Right cardiac atrium (tissue), 5 donors: ENCODE results near the gene CEP72. TPM values are rescaled to one million over a fixed set of nuclear protein-coding genes. Genes with fewer than 3 reads are reported as not detected.

Experiments used
- ATAC-seq, 2 donors: fragments of 200-7000 bp; cut with Tn5 transposase; one replicate each; pipeline versions ENCODE4 v1.8.0 to v1.9.1; 2020; ENCODE audit warnings: moderate library complexity in 2 of 2, mild to moderate bottlenecking in 1 of 2
- DNase-seq, 3 donors: peaks; one replicate each; pipeline ENCODE4 v3.0.0-alpha.2; 2020
- H3K27ac ChIP-seq: one replicate; pipeline ENCODE4 v1.5.1; 2013; ENCODE audit warnings: mild to moderate bottlenecking, low read length, control low read depth, moderate library complexity
- H3K27me3 ChIP-seq: one replicate; pipeline ENCODE4 v1.6.1; 2013; ENCODE audit not compliant: control insufficient read depth, insufficient read depth
- H3K4me1 ChIP-seq: one replicate; pipeline ENCODE4 v1.6.1; 2013; ENCODE audit warnings: low read length; ENCODE audit not compliant: control insufficient read depth, insufficient read depth
- H3K4me3 ChIP-seq: one replicate; pipeline ENCODE4 v1.5.1; 2013; ENCODE audit warnings: low read length, control low read depth
- H3K9me3 ChIP-seq: one replicate; pipeline ENCODE4 v1.6.1; 2013; ENCODE audit warnings: low read length; ENCODE audit not compliant: control insufficient read depth
- WGBS: extraction: QIAGEN DNeasy Blood & Tissue Kit; methylation state at CpG from one replicate; pipeline ENCODE4 v1.1.7; 2013; 5-methylcytosine and 5-hydroxymethylcytosine counted together
- intact Hi-C, 4 donors: fragments of 100-400 bp; cut with DNase I; formaldehyde crosslinking; loops; one replicate each; pipeline versions ENCODE4 v1.11.0 to v1.14.0; 2022 to 2023
- polyA plus RNA-seq: library from polyadenylated mRNA; stranded (reverse); fragments of 200-250 nt; gene quantifications from one replicate; pipeline ENCODE4 v1.2.3, GENCODE V29; 2013
- total RNA-seq, 4 donors: library from RNA; stranded (reverse); fragmentation: NEBNext Ultra II Directional; extraction: Animal tissue kit (Norgen Biotek cat#: 25700); gene quantifications; one replicate each; pipeline ENCODE4 v1.2.1, GENCODE V29; 2021
- donor health status: healthy with polysubstance abuse.
- donor health status: DM: no; HTN: yes; CAD: no.
- donor health status: DM: no; HTN: no; CAD: no.
- donor health status: DM: no; HTN: yes; CAD: no; lungs with severe emphysema.
- donor health status: DM: yes; HTN: yes; CAD: no.

Gene CEP72
- total and polyA plus RNA-seq, 5 donors = 1.1 to 3.4 (median 2.1) TPM

- WGBS = 95% methylated on average over 20 of the region's 20 CpGs
- no peak for ATAC-seq
- DNase-seq = peak in 1 of 3 donors; percentile 15
Observed at GRCh38 chr5:620152-620551, 8.0 kb downstream of the CEP72 start.

GRCh38 chr5:620586-621180, 8.5 kb downstream of the CEP72 start:
- intact Hi-C loops = no loop called here

More at GRCh38 chr5:620152-620551, 8.0 kb downstream of the CEP72 start:
- H3K4me1 ChIP-seq = no peaks in the 10 kb centered on the region
- no peaks in the 10 kb centered on the region for H3K27me3 ChIP-seq
- intact Hi-C loops = no loop called here
- H3K27ac ChIP-seq = no peak overlapping the region
- H3K4me3 ChIP-seq = no peak overlapping the region
- no peaks in the 10 kb centered on the region for H3K9me3 ChIP-seq

GRCh38 chr5:621341-621761, 9.2 kb downstream of the CEP72 start:
- H3K9me3 ChIP-seq = no peaks in the 10 kb centered on the region
- intact Hi-C loops = no loop called here
- no peaks in the 10 kb centered on the region for H3K27me3 ChIP-seq
- no peak overlapping the region for H3K4me3 ChIP-seq
- 97% methylated on average over 16 of the region's 16 CpGs for WGBS
- H3K27ac ChIP-seq = no peak overlapping the region
- ATAC-seq (no peak), DNase-seq (peak in 1 of 3 donors; percentile 33)
- no peaks in the 10 kb centered on the region for H3K4me1 ChIP-seq

More at GRCh38 chr5:620586-621180, 8.5 kb downstream of the CEP72 start:
- DNase-seq = no peak
- no peaks in the 10 kb centered on the region for H3K27me3 ChIP-seq
- 94% methylated on average over 8 of the region's 8 CpGs for WGBS
- H3K27ac ChIP-seq = no peak overlapping the region
- no peak for ATAC-seq
- H3K4me3 ChIP-seq = no peak overlapping the region
- H3K4me1 ChIP-seq = no peaks in the 10 kb centered on the region
- H3K9me3 ChIP-seq = no peaks in the 10 kb centered on the region

GRCh38 chr5:622359-622758, 10.2 kb downstream of the CEP72 start:
- DNase-seq = peak in 2 of 3 donors; percentile 28 to 36
- WGBS = 96% methylated on average over 9 of the region's 9 CpGs
- intact Hi-C loops = no loop called here
- Histone ChIP-seq H3K4me3 (no peak overlapping the region), H3K27me3 (no peaks in the 10 kb centered on the region), H3K27ac (no peak overlapping the region), H3K4me1 (no peaks in the 10 kb centered on the region), H3K9me3 (no peaks in the 10 kb centered on the region)
- no peak for ATAC-seq

- no peaks in the 10 kb centered on the region for H3K27me3 ChIP-seq
- H3K4me1 ChIP-seq = no peaks in the 10 kb centered on the region
- H3K9me3 ChIP-seq = no peaks in the 10 kb centered on the region
- ATAC-seq (no peak), DNase-seq (peak in 2 of 3 donors; percentile 43)
- H3K4me3 ChIP-seq = no peak overlapping the region
- H3K27ac ChIP-seq = no peak overlapping the region
- 95% methylated on average over 31 of the region's 31 CpGs for WGBS
- intact Hi-C loops = no loop called here
Observed at GRCh38 chr5:622946-623522, 10.9 kb downstream of the CEP72 start.

- no peak overlapping the region for H3K4me3 ChIP-seq
- H3K27ac ChIP-seq = no peak overlapping the region
- H3K27me3 ChIP-seq = no peaks in the 10 kb centered on the region
- no peaks in the 10 kb centered on the region for H3K9me3 ChIP-seq
- intact Hi-C loops = no loop called here
- 97% methylated on average over 13 of the region's 13 CpGs for WGBS
- ATAC-seq (no peak), DNase-seq (peak in 1 of 3 donors; percentile 42)
- H3K4me1 ChIP-seq = no peaks in the 10 kb centered on the region
Observed at GRCh38 chr5:623531-623930, 11.4 kb downstream of the CEP72 start.

- intact Hi-C loops = no loop called here
- WGBS = 90% methylated on average over 38 of the region's 38 CpGs
- DNase-seq (peak in 2 of 3 donors; percentile 28 to 50), ATAC-seq (no peak)
- Histone ChIP-seq H3K9me3 (no peaks in the 10 kb centered on the region), H3K4me1 (no peaks in the 10 kb centered on the region), H3K27me3 (no peaks in the 10 kb centered on the region), H3K4me3 (no peak overlapping the region), H3K27ac (no peak overlapping the region)
Observed at GRCh38 chr5:624118-624950, 12.2 kb downstream of the CEP72 start.

GRCh38 chr5:624951-625230, 12.8 kb downstream of the CEP72 start:
- WGBS = 66% methylated on average over 13 of the region's 13 CpGs

GRCh38 chr5:625516-625915, 13.4 kb downstream of the CEP72 start:
- no peaks in the 10 kb centered on the region for H3K27me3 ChIP-seq
- H3K4me1 ChIP-seq = no peaks in the 10 kb centered on the region
- no peak overlapping the region for H3K4me3 ChIP-seq
- no peaks in the 10 kb centered on the region for H3K9me3 ChIP-seq
- H3K27ac ChIP-seq = no peak overlapping the region
- WGBS = 96% methylated on average over 16 of the region's 16 CpGs
- DNase-seq (peak in 1 of 3 donors; percentile 29), ATAC-seq (no peak)
- intact Hi-C loops = no loop called here

More at GRCh38 chr5:624951-625230, 12.8 kb downstream of the CEP72 start:
- H3K27me3 ChIP-seq = no peaks in the 10 kb centered on the region
- intact Hi-C loops = no loop called here
- H3K27ac ChIP-seq = no peak overlapping the region
- peak in 1 of 2 donors; percentile 23 for ATAC-seq
- DNase-seq = peak in 1 of 3 donors; percentile 20
- no peak overlapping the region for H3K4me3 ChIP-seq
- no peaks in the 10 kb centered on the region for H3K9me3 ChIP-seq
- H3K4me1 ChIP-seq = no peaks in the 10 kb centered on the region

- ATAC-seq (no peak), DNase-seq (no peak)
- H3K27me3 ChIP-seq = no peaks in the 10 kb centered on the region
- H3K4me1 ChIP-seq = no peaks in the 10 kb centered on the region
- H3K27ac ChIP-seq = no peak overlapping the region
- intact Hi-C loops = no loop called here
- no peaks in the 10 kb centered on the region for H3K9me3 ChIP-seq
- WGBS = 89% methylated on average over 3 of the region's 3 CpGs
- H3K4me3 ChIP-seq = no peak overlapping the region
Observed at GRCh38 chr5:626850-627249, 14.7 kb downstream of the CEP72 start.

- no peak for ATAC-seq
- 96% methylated on average over 24 of the region's 24 CpGs for WGBS
- H3K4me3 ChIP-seq = no peak overlapping the region
Observed at GRCh38 chr5:627840-628239, 15.7 kb downstream of the CEP72 start.

More at GRCh38 chr5:627840-628239, 15.7 kb downstream of the CEP72 start:
- DNase-seq = peak in 1 of 3 donors; percentile 18
- Histone ChIP-seq H3K9me3 (no peaks in the 10 kb centered on the region), H3K27ac (no peak overlapping the region), H3K27me3 (no peaks in the 10 kb centered on the region), H3K4me1 (no peaks in the 10 kb centered on the region)
- intact Hi-C loops = no loop called here
